SU-DHL-6 (cell line): ENCODE measurements around the gene RFX1.
A peak's percentile ranks its signal among the peaks of the same experiment; 100 is the strongest.

ENCODE experiments used
- H2AFZ ChIP-seq: fragments of 200-600 bp; sonication (generic); 2 replicates; pipeline ENCODE4 v1.6.1; 2014; ENCODE audit warnings: low read depth, mild to moderate bottlenecking, moderate library complexity, mixed read lengths, antibody characterized with exemption, low read length; ENCODE audit not compliant: severe bottlenecking
- H3F3A ChIP-seq: fragments of 200-600 bp; shearing (Covaris generic); 2 replicates; pipeline ENCODE4 v1.6.0; 2016; ENCODE audit warnings: antibody characterized with exemption, mild to moderate bottlenecking; ENCODE audit not compliant: insufficient read depth
- H3K27ac ChIP-seq: fragments of 200-600 bp; sonication (generic); 2 replicates; pipeline ENCODE4 v1.5.1; 2016; ENCODE audit warnings: low read depth, mild to moderate bottlenecking, low read length, moderate library complexity, mixed read lengths
- H3K27me3 ChIP-seq: fragments of 200-600 bp; sonication (generic), shearing (Covaris generic); 2 replicates; pipeline ENCODE4 v1.6.0; 2014; ENCODE audit warnings: mild to moderate bottlenecking, low read length
- H3K36me3 ChIP-seq: fragments of 200-600 bp; sonication (generic); 2 replicates; pipeline ENCODE4 v1.6.1; 2014; ENCODE audit warnings: mild to moderate bottlenecking, low read length, mixed read lengths
- H3K4me2 ChIP-seq: fragments of 300-600, 200-600 bp; shearing (Covaris generic), sonication (generic); 2 replicates; pipeline ENCODE4 v1.6.0; 2014; ENCODE audit warnings: low read length, low read depth, mild to moderate bottlenecking; ENCODE audit not compliant: poor library complexity, severe bottlenecking
- H3K4me3 ChIP-seq: fragments of 200-600 bp; sonication (generic); 2 replicates; pipeline ENCODE4 v1.5.1; 2014; ENCODE audit warnings: antibody characterized with exemption, low read length, mild to moderate bottlenecking, mixed read lengths; ENCODE audit not compliant: insufficient read depth, poor library complexity, severe bottlenecking
- H3K79me2 ChIP-seq: fragments of 200-600 bp; sonication (generic); 2 replicates; pipeline ENCODE4 v1.6.1; 2014; ENCODE audit warnings: mild to moderate bottlenecking, low read length, moderate library complexity; ENCODE audit not compliant: insufficient read depth
- H3K9ac ChIP-seq: fragments of 200-600 bp; sonication (generic); 2 replicates; pipeline ENCODE4 v1.7.0; 2014; ENCODE audit warnings: mild to moderate bottlenecking, low read length
- H3K9me2 ChIP-seq: fragments of 200-600 bp; sonication (generic); replicated peaks from 2 replicates; pipeline ENCODE4 v1.6.1; 2014; ENCODE audit warnings: low read length; ENCODE audit not compliant: insufficient read depth
- H3K9me3 ChIP-seq: fragments of 200-600 bp; sonication (generic); 2 replicates; pipeline ENCODE4 v1.6.1; 2014; ENCODE audit warnings: low read length, mixed read lengths; ENCODE audit not compliant: insufficient read depth
- H4K20me1 ChIP-seq: fragments of 200-600 bp; sonication (generic); 2 replicates; pipeline ENCODE4 v1.6.1; 2014; ENCODE audit warnings: low read depth, mild to moderate bottlenecking, antibody characterized with exemption, low read length, moderate library complexity, mixed read lengths
- EZH2phosphoT487 ChIP-seq: fragments of 200-600 bp; sonication (generic), shearing (Covaris generic); conservative IDR thresholded peaks from 2 replicates; pipeline ENCODE4 v1.6.1; 2018; ENCODE audit warnings: mild to moderate bottlenecking, antibody characterized with exemption, low read length, moderate library complexity, mixed read lengths
- TF ChIP-seq, protein P1 (sequence below): fragments of 200-600 bp; sonication (generic); IDR thresholded peaks from one replicate; pipeline ENCODE4 v1.5.1; 2017; ENCODE audit warnings: antibody characterized with exemption, mild to moderate bottlenecking, low read length, moderate library complexity; ENCODE audit not compliant: insufficient read depth, poor library complexity, severe bottlenecking

The RFX1 gene

DNA sequence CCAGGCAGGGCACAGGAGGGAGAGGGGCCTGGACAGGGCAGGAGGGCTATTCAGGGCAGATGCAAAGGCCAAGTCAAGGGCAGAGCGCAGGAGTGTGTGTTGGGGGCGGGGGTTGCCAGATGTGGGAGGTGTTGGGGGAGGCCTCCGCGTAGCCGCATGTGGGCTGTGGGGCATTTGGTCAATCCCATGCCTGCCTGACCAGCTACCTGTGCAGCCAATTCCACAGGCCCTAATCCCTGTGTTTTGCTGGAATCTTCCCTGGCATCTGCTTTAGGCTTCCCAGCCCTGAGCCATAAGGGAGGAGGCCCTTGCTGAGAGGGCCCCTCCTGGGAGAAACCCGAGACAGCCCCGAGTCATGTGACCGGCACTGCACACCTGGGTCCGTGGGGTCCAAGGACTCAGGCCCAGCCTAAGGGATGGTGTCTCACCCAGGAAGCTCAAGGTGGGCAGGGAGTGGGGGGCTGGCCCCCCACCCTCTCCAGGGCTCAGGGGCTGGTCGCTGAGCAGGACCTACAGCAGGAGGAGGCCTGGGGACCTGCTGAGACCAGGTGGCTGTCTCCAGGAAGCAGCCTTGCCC is 20.3 kb downstream of the RFX1 start:
- Histone ChIP-seq H3K9me3 (no peaks in the 10 kb centered on the region), H3K4me2 (peak overlapping the region; percentile 62), H3K79me2 (no peaks in the 10 kb centered on the region), H4K20me1 (no peaks in the 10 kb centered on the region), H3K27me3 (no peaks in the 10 kb centered on the region), H3F3A (peaks cover 28% of the 10 kb centered on the region), H3K27ac (peak overlapping the region; percentile 92), H2AFZ (peak overlapping the region; percentile 3), H3K9me2 (no peaks in the 10 kb centered on the region), H3K4me3 (peak overlapping the region; percentile 17), H3K36me3 (no peaks in the 10 kb centered on the region), H3K9ac (peak overlapping the region; percentile 63)
- no peak for TF ChIP-seq EZH2phosphoT487
- TF ChIP-seq, protein P1, sequence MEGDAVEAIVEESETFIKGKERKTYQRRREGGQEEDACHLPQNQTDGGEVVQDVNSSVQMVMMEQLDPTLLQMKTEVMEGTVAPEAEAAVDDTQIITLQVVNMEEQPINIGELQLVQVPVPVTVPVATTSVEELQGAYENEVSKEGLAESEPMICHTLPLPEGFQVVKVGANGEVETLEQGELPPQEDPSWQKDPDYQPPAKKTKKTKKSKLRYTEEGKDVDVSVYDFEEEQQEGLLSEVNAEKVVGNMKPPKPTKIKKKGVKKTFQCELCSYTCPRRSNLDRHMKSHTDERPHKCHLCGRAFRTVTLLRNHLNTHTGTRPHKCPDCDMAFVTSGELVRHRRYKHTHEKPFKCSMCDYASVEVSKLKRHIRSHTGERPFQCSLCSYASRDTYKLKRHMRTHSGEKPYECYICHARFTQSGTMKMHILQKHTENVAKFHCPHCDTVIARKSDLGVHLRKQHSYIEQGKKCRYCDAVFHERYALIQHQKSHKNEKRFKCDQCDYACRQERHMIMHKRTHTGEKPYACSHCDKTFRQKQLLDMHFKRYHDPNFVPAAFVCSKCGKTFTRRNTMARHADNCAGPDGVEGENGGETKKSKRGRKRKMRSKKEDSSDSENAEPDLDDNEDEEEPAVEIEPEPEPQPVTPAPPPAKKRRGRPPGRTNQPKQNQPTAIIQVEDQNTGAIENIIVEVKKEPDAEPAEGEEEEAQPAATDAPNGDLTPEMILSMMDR: no peak

DNA sequence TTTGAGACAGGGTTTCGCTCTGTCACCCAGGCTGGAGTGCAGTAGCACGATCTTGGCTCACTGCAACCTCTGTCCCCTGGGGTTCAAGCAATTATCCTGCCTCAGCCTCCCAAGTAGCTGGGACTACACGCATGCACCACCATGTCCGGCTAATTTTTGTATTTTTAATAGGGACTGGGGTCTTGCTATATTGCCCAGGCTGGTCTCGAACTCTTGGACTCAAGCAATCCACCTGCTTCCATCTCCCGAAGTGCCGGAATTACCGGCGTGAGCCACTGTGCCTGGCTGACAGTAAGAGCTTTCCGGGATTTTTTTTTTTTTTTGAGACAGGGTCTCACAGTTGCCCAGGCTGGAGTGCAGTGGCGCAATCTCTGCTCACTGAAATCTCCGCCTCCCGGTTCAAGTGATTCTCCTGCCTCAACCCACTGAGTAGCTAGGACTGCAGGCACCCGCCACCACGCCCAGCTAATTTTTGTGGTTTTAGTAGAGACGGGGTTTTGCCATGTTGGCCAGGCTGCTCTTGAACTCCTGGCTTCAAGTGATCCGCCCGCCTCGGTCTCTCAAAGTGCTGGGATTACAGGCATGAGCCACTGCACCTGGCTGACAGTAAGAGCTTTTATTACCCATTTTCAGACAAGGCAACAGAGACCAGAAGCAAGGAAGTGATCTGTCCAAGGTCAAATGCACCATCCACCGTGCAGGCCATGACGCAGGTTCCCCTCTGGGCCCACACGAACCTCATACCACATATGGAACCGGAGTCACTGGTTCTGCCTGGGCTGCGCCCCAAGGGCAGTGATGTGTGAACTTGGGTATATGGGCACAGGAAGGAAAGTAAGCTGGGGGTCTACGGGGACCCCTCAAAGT is 21.0 kb downstream of the RFX1 start:
- Histone ChIP-seq H3K36me3 (no peaks in the 10 kb centered on the region), H3K9me3 (no peaks in the 10 kb centered on the region), H3K9ac (peak overlapping the region; percentile 63), H3F3A (peaks cover 28% of the 10 kb centered on the region), H3K4me2 (peak overlapping the region; percentile 62), H3K27ac (peak overlapping the region; percentile 92), H2AFZ (peak overlapping the region; percentile 3), H3K27me3 (no peaks in the 10 kb centered on the region), H3K4me3 (no peak overlapping the region), H3K79me2 (no peaks in the 10 kb centered on the region), H3K9me2 (no peaks in the 10 kb centered on the region), H4K20me1 (no peaks in the 10 kb centered on the region)
- TF ChIP-seq, protein P1: no peak
- no peak for TF ChIP-seq EZH2phosphoT487

DNA sequence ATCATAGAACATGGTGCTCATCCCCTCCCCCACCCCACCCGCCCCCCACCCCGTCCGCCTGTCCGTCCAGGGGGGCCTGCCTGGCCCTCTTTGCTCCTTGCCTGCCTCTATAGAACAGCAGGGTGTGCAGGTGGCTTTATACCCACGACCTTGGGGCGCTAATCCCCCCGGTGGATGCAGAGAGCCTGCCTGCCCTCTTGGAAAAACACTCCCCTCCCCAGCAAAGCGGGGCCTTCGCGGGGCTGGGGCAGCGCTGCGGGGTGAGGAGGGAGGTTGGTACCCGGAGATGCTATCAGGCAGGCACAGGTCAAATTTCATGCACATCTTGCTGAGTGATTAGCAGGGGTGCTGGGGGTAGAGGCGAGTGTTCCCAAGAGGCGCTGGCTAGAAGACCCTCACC is 21.9 kb downstream of the RFX1 start:
- Histone ChIP-seq H3K79me2 (no peaks in the 10 kb centered on the region), H3K27ac (peak overlapping the region; percentile 92), H3K9me3 (no peaks in the 10 kb centered on the region), H3F3A (peaks cover 28% of the 10 kb centered on the region), H3K9ac (peak overlapping the region; percentile 9; the same call in 1 of the 2 replicates), H3K36me3 (no peaks in the 10 kb centered on the region), H4K20me1 (no peaks in the 10 kb centered on the region), H3K4me3 (no peak overlapping the region), H2AFZ (no peak overlapping the region), H3K4me2 (peak overlapping the region; percentile 15), H3K9me2 (no peaks in the 10 kb centered on the region), H3K27me3 (no peaks in the 10 kb centered on the region)
- TF ChIP-seq EZH2phosphoT487: no peak
- TF ChIP-seq, protein P1: no peak
